ENCODE results near the gene SALL4.
"Not testable (repeated sequence)": the region's sequence is repeated elsewhere in the genome, so short reads cannot be mapped to it uniquely, and the experiment has no call there.

The SALL4 gene

GRCh38 chr20:51801122-51801822 is 1.0 kb downstream of the SALL4 start:
- peak; percentile 29 for DNase-seq

- DNase-seq = peak; percentile 27
Measured at GRCh38 chr20:51800872-51801121, 1.5 kb downstream of the SALL4 start.

GRCh38 chr20:51800060-51800871 is 2.1 kb downstream of the SALL4 start:
- peak; percentile 54 for DNase-seq

- no peak for DNase-seq
Measured at GRCh38 chr20:51799401-51799860, 2.9 kb downstream of the SALL4 start.

GRCh38 chr20:51797357-51798025 is 4.8 kb downstream of the SALL4 start:
- peak; percentile 83 for DNase-seq

- no peak for DNase-seq
Measured at GRCh38 chr20:51796340-51796739, 6.0 kb downstream of the SALL4 start.

GRCh38 chr20:51792960-51793359 is 9.4 kb downstream of the SALL4 start:
- DNase-seq = no peak

GRCh38 chr20:51791626-51792025 is 10.7 kb downstream of the SALL4 start:
- DNase-seq = no peak

GRCh38 chr20:51790256-51790655 is 12.1 kb downstream of the SALL4 start:
- no peak for DNase-seq

GRCh38 chr20:51789434-51789833 is 12.9 kb downstream of the SALL4 start:
- DNase-seq = no peak

GRCh38 chr20:51788822-51789221 is 13.5 kb downstream of the SALL4 start:
- no peak for DNase-seq

GRCh38 chr20:51784299-51784698 is 18.0 kb downstream of the SALL4 start:
- DNase-seq = no peak

GRCh38 chr20:51778229-51778759 is 24.0 kb downstream of the SALL4 start:
- DNase-seq = not testable (repeated sequence)

- DNase-seq = no peak
Measured at GRCh38 chr20:51775241-51775640, 27.1 kb downstream of the SALL4 start.

- DNase-seq = no peak
Measured at GRCh38 chr20:51772236-51772635, 30.1 kb downstream of the SALL4 start.

GRCh38 chr20:51769976-51770615 is 32.2 kb downstream of the SALL4 start:
- DNase-seq = peak; percentile 13

GRCh38 chr20:51768759-51769517 is 33.4 kb downstream of the SALL4 start:
- no peak for DNase-seq

GRCh38 chr20:51767867-51768758 is 34.2 kb downstream of the SALL4 start, which contains the start of gene ATP9A:
ATP9A (minus strand) TSS chr20:51768390; CDS start chr20:51768369, 21 bp downstream.
- no peak for DNase-seq

- DNase-seq = no peak
Measured at GRCh38 chr20:51766994-51767866, 35.1 kb downstream of the SALL4 start.

- DNase-seq = not testable (repeated sequence)
Measured at GRCh38 chr20:51765381-51765780, 36.9 kb downstream of the SALL4 start.

Data from fibroblast of skin of right quadriceps (primary cell).